Measurements from ENCODE around the gene TMEM14A.
"Not testable (repeated sequence)": the region's sequence is repeated elsewhere in the genome, so short reads cannot be mapped to it uniquely, and the experiment has no call there.

TMEM14A gene

DNA sequence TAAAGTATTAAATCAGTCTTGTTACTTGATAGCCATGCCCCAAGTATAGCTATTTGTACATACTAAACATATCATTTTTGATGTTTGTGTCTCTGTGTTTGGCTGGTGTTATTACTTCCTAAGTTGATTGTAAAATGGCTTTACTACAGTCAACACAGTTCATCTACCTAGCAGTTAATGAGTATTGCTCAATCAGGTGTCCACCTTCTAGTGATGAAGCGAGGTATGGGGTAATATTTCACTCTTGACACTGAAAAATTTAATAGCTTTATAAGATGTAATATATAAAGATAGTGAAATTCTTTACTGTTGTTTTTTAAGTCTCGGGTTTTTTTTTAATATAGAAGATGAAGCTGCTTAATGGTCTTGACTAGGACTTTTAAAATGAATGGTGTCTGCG, 18.9 kb downstream of the TMEM14A start:
- no peak for DNase-seq (ENCODE audit: low read depth)
- no peak overlapping the region for H3K4me3 ChIP-seq (ENCODE audit: low read depth, low read length)
- TF ChIP-seq, protein P1, sequence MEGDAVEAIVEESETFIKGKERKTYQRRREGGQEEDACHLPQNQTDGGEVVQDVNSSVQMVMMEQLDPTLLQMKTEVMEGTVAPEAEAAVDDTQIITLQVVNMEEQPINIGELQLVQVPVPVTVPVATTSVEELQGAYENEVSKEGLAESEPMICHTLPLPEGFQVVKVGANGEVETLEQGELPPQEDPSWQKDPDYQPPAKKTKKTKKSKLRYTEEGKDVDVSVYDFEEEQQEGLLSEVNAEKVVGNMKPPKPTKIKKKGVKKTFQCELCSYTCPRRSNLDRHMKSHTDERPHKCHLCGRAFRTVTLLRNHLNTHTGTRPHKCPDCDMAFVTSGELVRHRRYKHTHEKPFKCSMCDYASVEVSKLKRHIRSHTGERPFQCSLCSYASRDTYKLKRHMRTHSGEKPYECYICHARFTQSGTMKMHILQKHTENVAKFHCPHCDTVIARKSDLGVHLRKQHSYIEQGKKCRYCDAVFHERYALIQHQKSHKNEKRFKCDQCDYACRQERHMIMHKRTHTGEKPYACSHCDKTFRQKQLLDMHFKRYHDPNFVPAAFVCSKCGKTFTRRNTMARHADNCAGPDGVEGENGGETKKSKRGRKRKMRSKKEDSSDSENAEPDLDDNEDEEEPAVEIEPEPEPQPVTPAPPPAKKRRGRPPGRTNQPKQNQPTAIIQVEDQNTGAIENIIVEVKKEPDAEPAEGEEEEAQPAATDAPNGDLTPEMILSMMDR (IDR thresholded peaks at IDR 0.05; ENCODE audit: control insufficient read depth, extremely low read depth, insufficient read depth): no peak

DNA sequence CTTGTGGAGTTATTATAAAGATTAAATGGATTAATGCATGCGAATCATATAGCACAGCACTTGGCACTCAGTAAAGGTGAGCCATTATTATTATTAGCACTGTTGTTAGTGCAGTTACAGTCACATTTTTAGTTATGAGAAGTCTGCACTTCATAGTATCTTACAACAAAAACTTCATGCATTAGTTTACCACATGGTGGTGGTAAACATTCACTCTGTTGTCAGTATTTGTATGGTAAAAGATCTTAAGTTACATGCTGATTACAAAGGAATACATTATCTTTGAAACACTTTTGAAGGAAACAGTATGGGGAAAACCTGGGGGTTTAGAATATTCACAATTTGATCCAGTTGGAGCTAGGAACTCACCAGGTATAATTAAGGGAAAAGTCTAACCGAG, 20.8 kb downstream of the TMEM14A start:
- H3K4me3 ChIP-seq (ENCODE audit: low read depth, low read length): no peak overlapping the region
- no peak for DNase-seq (ENCODE audit: low read depth)
- TF ChIP-seq, protein P1 (IDR thresholded peaks at IDR 0.05; ENCODE audit: control insufficient read depth, extremely low read depth, insufficient read depth): peak; percentile 44

DNA sequence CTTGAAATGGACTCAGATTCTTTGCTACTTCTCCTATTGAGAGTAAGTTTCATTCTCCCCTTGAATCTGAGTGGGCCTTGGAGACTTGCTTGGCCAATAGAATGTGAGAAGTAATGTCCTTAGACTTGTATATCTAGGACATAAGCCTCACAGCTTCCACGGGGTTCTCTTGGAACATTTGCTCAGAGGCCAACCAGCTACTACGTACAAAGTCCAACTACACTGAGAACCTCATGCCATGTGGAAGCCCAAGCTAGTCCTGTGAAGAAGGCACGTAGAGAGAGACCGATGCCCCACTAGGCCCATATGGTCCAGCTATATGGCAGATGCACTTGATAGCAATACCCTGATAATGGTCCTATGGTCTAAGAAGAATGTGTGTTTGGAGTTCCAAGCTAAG, 22.9 kb downstream of the TMEM14A start:
- DNase-seq (ENCODE audit: low read depth): no peak
- TF ChIP-seq, protein P1 (IDR thresholded peaks at IDR 0.05; ENCODE audit: control insufficient read depth, extremely low read depth, insufficient read depth): no peak
- no peak overlapping the region for H3K4me3 ChIP-seq (ENCODE audit: low read depth, low read length)

DNA sequence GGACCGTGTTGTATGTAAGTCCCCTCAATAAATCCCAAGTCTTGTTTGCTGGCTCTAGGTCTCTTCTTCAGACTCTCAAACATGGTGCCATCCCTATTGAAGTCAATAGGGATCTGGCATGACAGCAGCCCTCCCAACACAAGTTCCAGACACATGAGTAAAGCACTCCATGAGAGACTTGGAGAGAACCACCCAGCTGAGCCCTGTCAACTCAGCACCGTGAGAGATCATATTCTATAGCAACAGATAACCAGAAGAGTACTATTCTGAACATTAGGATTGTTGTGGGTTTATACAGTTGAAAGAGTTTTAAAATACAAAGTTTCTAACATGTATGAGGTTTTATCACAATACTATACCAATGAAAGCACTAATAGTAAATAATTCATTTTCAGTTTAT, 23.5 kb downstream of the TMEM14A start:
- no peak overlapping the region for H3K4me3 ChIP-seq (ENCODE audit: low read depth, low read length)
- TF ChIP-seq, protein P1 (IDR thresholded peaks at IDR 0.05; ENCODE audit: control insufficient read depth, extremely low read depth, insufficient read depth): no peak
- DNase-seq (ENCODE audit: low read depth): no peak

DNA sequence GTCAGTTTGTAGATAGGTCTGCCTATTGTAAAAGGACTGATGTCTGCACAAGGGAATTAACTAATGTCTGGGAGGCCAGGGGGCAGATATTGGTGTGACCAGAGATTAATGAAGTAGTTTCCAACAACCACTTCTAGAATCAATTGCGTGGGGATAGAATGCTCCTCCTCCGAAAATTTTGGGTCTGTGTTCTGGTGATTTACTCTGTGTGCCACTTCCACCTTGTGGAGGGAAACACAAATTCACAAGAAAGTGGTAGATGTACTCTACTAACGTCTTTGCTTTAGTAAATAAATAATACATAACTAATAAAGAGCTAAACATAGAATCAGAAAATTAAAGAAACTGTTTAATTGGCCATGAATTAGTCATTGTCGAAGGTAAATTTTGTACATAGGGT, 25.5 kb downstream of the TMEM14A start:
- DNase-seq (ENCODE audit: low read depth): no peak
- no peak overlapping the region for H3K4me3 ChIP-seq (ENCODE audit: low read depth, low read length)
- TF ChIP-seq, protein P1 (IDR thresholded peaks at IDR 0.05; ENCODE audit: control insufficient read depth, extremely low read depth, insufficient read depth): no peak

DNA sequence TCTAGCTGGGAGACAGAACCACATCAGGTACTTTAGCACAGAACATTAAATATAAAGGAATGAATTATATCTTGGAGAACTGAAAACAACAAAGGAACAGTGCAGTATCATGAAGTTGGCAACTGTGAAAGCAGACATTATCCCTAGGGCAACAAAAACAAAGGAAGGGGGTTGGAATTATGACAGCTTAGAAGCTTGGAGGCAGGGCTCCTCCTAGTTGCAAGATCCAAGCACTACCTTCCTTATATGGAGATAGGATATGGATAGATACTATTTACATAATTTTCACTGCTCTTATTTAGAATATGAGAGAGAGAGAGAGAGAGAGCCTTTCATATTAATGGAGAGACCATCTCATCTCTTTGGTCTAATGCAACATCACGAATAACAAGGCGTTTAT, 27.0 kb downstream of the TMEM14A start:
- TF ChIP-seq, protein P1 (IDR thresholded peaks at IDR 0.05; ENCODE audit: control insufficient read depth, extremely low read depth, insufficient read depth): no peak
- DNase-seq (ENCODE audit: low read depth): peak; percentile 31

DNA sequence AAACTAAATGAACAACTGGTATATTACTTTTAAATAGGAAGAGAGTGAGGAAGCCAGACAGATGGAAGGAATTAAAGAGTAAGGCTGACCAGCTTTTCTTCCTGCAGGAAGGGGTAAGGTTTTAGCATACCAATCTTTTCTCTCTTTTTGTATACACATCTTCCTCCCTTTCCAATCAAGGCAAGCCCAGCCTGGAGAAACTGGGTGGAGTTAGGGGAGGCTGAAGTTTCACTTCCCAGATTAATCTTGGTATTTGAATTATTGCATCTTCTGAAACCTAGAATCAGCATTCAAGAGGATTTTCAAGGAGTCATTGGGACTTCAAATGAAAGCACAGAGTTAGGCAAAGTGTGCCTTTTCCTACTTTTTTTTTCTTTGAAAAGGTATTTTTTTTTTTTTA, 33.1 kb downstream of the TMEM14A start:
- TF ChIP-seq, protein P1 (IDR thresholded peaks at IDR 0.05; ENCODE audit: control insufficient read depth, extremely low read depth, insufficient read depth): no peak
- H3K4me3 ChIP-seq (ENCODE audit: low read depth, low read length): no peak overlapping the region
- DNase-seq (ENCODE audit: low read depth): no peak

More for the DNA sequence above, 27.0 kb downstream of the TMEM14A start:
- no peak overlapping the region for H3K4me3 ChIP-seq (ENCODE audit: low read depth, low read length)

DNA sequence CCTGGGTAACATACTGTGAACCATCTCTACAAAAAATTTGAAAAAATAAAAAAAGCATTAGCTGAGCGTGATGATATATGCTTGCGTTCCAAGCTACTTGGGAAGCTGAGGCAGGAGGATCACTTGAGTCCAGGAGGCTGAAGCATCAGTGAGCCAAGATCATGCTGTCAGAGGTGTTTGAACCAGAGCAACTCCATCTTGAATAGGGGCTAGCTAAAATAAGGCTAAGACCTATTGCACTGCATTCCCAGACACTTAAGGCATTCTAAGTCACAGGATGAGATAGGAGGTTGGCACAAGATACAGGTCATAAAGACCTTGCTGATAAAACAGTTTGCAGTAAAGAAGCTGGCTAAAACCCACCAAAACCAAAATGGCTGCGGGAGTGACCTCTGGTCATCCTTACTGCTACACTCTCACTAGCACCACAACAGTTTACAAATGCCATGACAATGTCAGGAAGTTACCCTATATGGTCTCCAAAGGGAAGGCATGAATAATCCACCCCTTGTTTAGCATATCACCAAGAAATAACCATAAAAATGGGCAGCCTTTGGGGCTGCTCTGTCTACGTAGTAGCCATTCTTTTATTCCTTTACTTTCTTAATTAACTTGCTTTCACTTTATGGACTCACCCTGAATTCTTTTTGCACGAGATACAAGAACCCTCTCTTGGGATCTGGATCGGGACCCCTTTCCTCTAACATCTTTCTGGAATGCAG, 34.0 kb downstream of the TMEM14A start:
- H3K4me3 ChIP-seq (ENCODE audit: low read depth, low read length); DNase-seq (ENCODE audit: low read depth): not testable (repeated sequence)
